ENCODE measurements around the gene ARHGAP9.

Gene ARHGAP9

GRCh38 chr12:57475271-57476161 is 4.2 kb downstream of the ARHGAP9 start:
- Histone ChIP-seq H3K4me1 (ENCODE audit: control insufficient read depth, low read depth, low read length) (peaks cover 8% of the 10 kb centered on the region), H3K9me3 (ENCODE audit: control insufficient read depth, low read depth, low read length) (no peaks in the 10 kb centered on the region), H3K4me3 (ENCODE audit: low read length) (peak overlapping the region; percentile 51), H3K36me3 (ENCODE audit: control insufficient read depth, low read depth, low read length) (no peaks in the 10 kb centered on the region), H3K9ac (ENCODE audit: low read length) (peak overlapping the region; percentile 9), H3K27ac (ENCODE audit: low read length) (no peak overlapping the region), H3K27me3 (ENCODE audit: control insufficient read depth, insufficient read depth, low read length) (peaks cover 74% of the 10 kb centered on the region)

GRCh38 chr12:57474862-57475261 is 4.8 kb downstream of the ARHGAP9 start:
- no peak overlapping the region for H3K9ac ChIP-seq (ENCODE audit: low read length)
- peaks cover 8% of the 10 kb centered on the region for H3K4me1 ChIP-seq (ENCODE audit: control insufficient read depth, low read depth, low read length)
- H3K9me3 ChIP-seq (ENCODE audit: control insufficient read depth, low read depth, low read length): no peaks in the 10 kb centered on the region
- no peaks in the 10 kb centered on the region for H3K36me3 ChIP-seq (ENCODE audit: control insufficient read depth, low read depth, low read length)
- H3K4me3 ChIP-seq (ENCODE audit: low read length): peak overlapping the region; percentile 51
- no peak overlapping the region for H3K27ac ChIP-seq (ENCODE audit: low read length)
- H3K27me3 ChIP-seq (ENCODE audit: control insufficient read depth, insufficient read depth, low read length): peaks cover 72% of the 10 kb centered on the region

GRCh38 chr12:57474430-57474829 is 5.2 kb downstream of the ARHGAP9 start:
- Histone ChIP-seq H3K9ac (ENCODE audit: low read length) (no peak overlapping the region), H3K27ac (ENCODE audit: low read length) (no peak overlapping the region), H3K36me3 (ENCODE audit: control insufficient read depth, low read depth, low read length) (no peaks in the 10 kb centered on the region), H3K9me3 (ENCODE audit: control insufficient read depth, low read depth, low read length) (no peaks in the 10 kb centered on the region), H3K27me3 (ENCODE audit: control insufficient read depth, insufficient read depth, low read length) (peaks cover 69% of the 10 kb centered on the region), H3K4me3 (ENCODE audit: low read length) (no peak overlapping the region), H3K4me1 (ENCODE audit: control insufficient read depth, low read depth, low read length) (peaks cover 8% of the 10 kb centered on the region)

- H3K36me3 ChIP-seq (ENCODE audit: control insufficient read depth, low read depth, low read length): no peaks in the 10 kb centered on the region
- H3K9me3 ChIP-seq (ENCODE audit: control insufficient read depth, low read depth, low read length): no peaks in the 10 kb centered on the region
- no peak overlapping the region for H3K4me3 ChIP-seq (ENCODE audit: low read length)
- peaks cover 64% of the 10 kb centered on the region for H3K27me3 ChIP-seq (ENCODE audit: control insufficient read depth, insufficient read depth, low read length)
- no peak overlapping the region for H3K27ac ChIP-seq (ENCODE audit: low read length)
- H3K4me1 ChIP-seq (ENCODE audit: control insufficient read depth, low read depth, low read length): peaks cover 8% of the 10 kb centered on the region
- no peak overlapping the region for H3K9ac ChIP-seq (ENCODE audit: low read length)
Measured at GRCh38 chr12:57473886-57474285, 5.8 kb downstream of the ARHGAP9 start.

- Histone ChIP-seq H3K9me3 (ENCODE audit: control insufficient read depth, low read depth, low read length) (no peaks in the 10 kb centered on the region), H3K4me3 (ENCODE audit: low read length) (no peak overlapping the region), H3K36me3 (ENCODE audit: control insufficient read depth, low read depth, low read length) (no peaks in the 10 kb centered on the region), H3K4me1 (ENCODE audit: control insufficient read depth, low read depth, low read length) (peaks cover 8% of the 10 kb centered on the region), H3K27ac (ENCODE audit: low read length) (no peak overlapping the region), H3K9ac (ENCODE audit: low read length) (no peak overlapping the region), H3K27me3 (ENCODE audit: control insufficient read depth, insufficient read depth, low read length) (peaks cover 63% of the 10 kb centered on the region)
Measured at GRCh38 chr12:57473392-57473791, 6.3 kb downstream of the ARHGAP9 start.

- no peak overlapping the region for H3K4me3 ChIP-seq (ENCODE audit: low read length)
- no peak overlapping the region for H3K27ac ChIP-seq (ENCODE audit: low read length)
- H3K4me1 ChIP-seq (ENCODE audit: control insufficient read depth, low read depth, low read length): peaks cover 4% of the 10 kb centered on the region
- H3K27me3 ChIP-seq (ENCODE audit: control insufficient read depth, insufficient read depth, low read length): peaks cover 56% of the 10 kb centered on the region
- H3K36me3 ChIP-seq (ENCODE audit: control insufficient read depth, low read depth, low read length): no peaks in the 10 kb centered on the region
- no peak overlapping the region for H3K9ac ChIP-seq (ENCODE audit: low read length)
- no peaks in the 10 kb centered on the region for H3K9me3 ChIP-seq (ENCODE audit: control insufficient read depth, low read depth, low read length)
Measured at GRCh38 chr12:57472391-57472790, 7.3 kb downstream of the ARHGAP9 start.

GRCh38 chr12:57471661-57472060 is 8.0 kb downstream of the ARHGAP9 start:
- H3K27ac ChIP-seq (ENCODE audit: low read length): no peak overlapping the region
- no peaks in the 10 kb centered on the region for H3K9me3 ChIP-seq (ENCODE audit: control insufficient read depth, low read depth, low read length)
- no peaks in the 10 kb centered on the region for H3K36me3 ChIP-seq (ENCODE audit: control insufficient read depth, low read depth, low read length)
- H3K4me1 ChIP-seq (ENCODE audit: control insufficient read depth, low read depth, low read length): peaks cover 4% of the 10 kb centered on the region
- no peak overlapping the region for H3K9ac ChIP-seq (ENCODE audit: low read length)
- H3K27me3 ChIP-seq (ENCODE audit: control insufficient read depth, insufficient read depth, low read length): peaks cover 49% of the 10 kb centered on the region
- no peak overlapping the region for H3K4me3 ChIP-seq (ENCODE audit: low read length)

- H3K4me1 ChIP-seq (ENCODE audit: control insufficient read depth, low read depth, low read length): peaks cover 4% of the 10 kb centered on the region
- H3K4me3 ChIP-seq (ENCODE audit: low read length): no peak overlapping the region
- no peak overlapping the region for H3K27ac ChIP-seq (ENCODE audit: low read length)
- H3K9ac ChIP-seq (ENCODE audit: low read length): no peak overlapping the region
- H3K27me3 ChIP-seq (ENCODE audit: control insufficient read depth, insufficient read depth, low read length): peaks cover 43% of the 10 kb centered on the region
- H3K36me3 ChIP-seq (ENCODE audit: control insufficient read depth, low read depth, low read length): no peaks in the 10 kb centered on the region
- H3K9me3 ChIP-seq (ENCODE audit: control insufficient read depth, low read depth, low read length): no peaks in the 10 kb centered on the region
Measured at GRCh38 chr12:57470970-57471656, 8.6 kb downstream of the ARHGAP9 start.

- Histone ChIP-seq H3K4me3 (ENCODE audit: low read length) (no peak overlapping the region), H3K9ac (ENCODE audit: low read length) (no peak overlapping the region), H3K9me3 (ENCODE audit: control insufficient read depth, low read depth, low read length) (no peaks in the 10 kb centered on the region), H3K4me1 (ENCODE audit: control insufficient read depth, low read depth, low read length) (peaks cover 4% of the 10 kb centered on the region), H3K36me3 (ENCODE audit: control insufficient read depth, low read depth, low read length) (no peaks in the 10 kb centered on the region), H3K27me3 (ENCODE audit: control insufficient read depth, insufficient read depth, low read length) (peaks cover 36% of the 10 kb centered on the region), H3K27ac (ENCODE audit: low read length) (no peak overlapping the region)
Measured at GRCh38 chr12:57470286-57470969, 9.2 kb downstream of the ARHGAP9 start.

GRCh38 chr12:57469296-57470164 is 10.1 kb downstream of the ARHGAP9 start:
- Histone ChIP-seq H3K4me3 (ENCODE audit: low read length) (no peak overlapping the region), H3K9me3 (ENCODE audit: control insufficient read depth, low read depth, low read length) (no peaks in the 10 kb centered on the region), H3K27ac (ENCODE audit: low read length) (no peak overlapping the region), H3K36me3 (ENCODE audit: control insufficient read depth, low read depth, low read length) (no peaks in the 10 kb centered on the region), H3K4me1 (ENCODE audit: control insufficient read depth, low read depth, low read length) (no peaks in the 10 kb centered on the region), H3K27me3 (ENCODE audit: control insufficient read depth, insufficient read depth, low read length) (peaks cover 27% of the 10 kb centered on the region), H3K9ac (ENCODE audit: low read length) (no peak overlapping the region)

GRCh38 chr12:57467915-57468314 is 11.8 kb downstream of the ARHGAP9 start:
- Histone ChIP-seq H3K4me3 (ENCODE audit: low read length) (no peak overlapping the region), H3K27ac (ENCODE audit: low read length) (no peak overlapping the region), H3K9ac (ENCODE audit: low read length) (no peak overlapping the region), H3K9me3 (ENCODE audit: control insufficient read depth, low read depth, low read length) (no peaks in the 10 kb centered on the region), H3K27me3 (ENCODE audit: control insufficient read depth, insufficient read depth, low read length) (peaks cover 13% of the 10 kb centered on the region), H3K4me1 (ENCODE audit: control insufficient read depth, low read depth, low read length) (peaks cover 1% of the 10 kb centered on the region), H3K36me3 (ENCODE audit: control insufficient read depth, low read depth, low read length) (no peaks in the 10 kb centered on the region)

Measured in iPS-18a (cell line).